Mesenteric fat pad (tissue), 1 donor: Measurements from ENCODE around the gene FNDC3B. TPM values are rescaled to one million over a fixed set of nuclear protein-coding genes. Genes with fewer than 3 reads are reported as not detected.
"Not testable (repeated sequence)": the region's sequence is repeated elsewhere in the genome, so short reads cannot be mapped to it uniquely, and the experiment has no call there.

ENCODE experiments used
- DNase-seq: peaks from one replicate; pipeline ENCODE4 v3.0.0-alpha.2; 2020; ENCODE audit warnings: low spot score
- total RNA-seq: library from RNA; stranded (reverse); fragmentation: NEBNext Ultra II Directional; extraction: Animal tissue kit (Norgen Biotek cat#: 25700); gene quantifications from one replicate; pipeline ENCODE4 v1.2.1, GENCODE V29; 2021
- donor health status: DM: yes; HTN: yes; CAD: no.

Gene FNDC3B
- total RNA-seq, 1 donor from 2014 or later = 258 TPM

GRCh38 chr3:172229462-172229861 lies 190.1 kb downstream of the FNDC3B start:
- no peak for DNase-seq

GRCh38 chr3:172231318-172231901 lies 192.0 kb downstream of the FNDC3B start:
- no peak for DNase-seq

- no peak for DNase-seq
These were observed 193.3 kb downstream of the FNDC3B start for GRCh38 chr3:172232579-172233212.

GRCh38 chr3:172233474-172234277 lies 194.3 kb downstream of the FNDC3B start:
- no peak for DNase-seq

GRCh38 chr3:172235698-172236097 lies 196.3 kb downstream of the FNDC3B start:
- no peak for DNase-seq

- DNase-seq = no peak
These were observed 197.7 kb downstream of the FNDC3B start for GRCh38 chr3:172236771-172237742.

GRCh38 chr3:172238188-172238587 lies 198.8 kb downstream of the FNDC3B start:
- DNase-seq = no peak

GRCh38 chr3:172239218-172239790 lies 199.9 kb downstream of the FNDC3B start:
- DNase-seq = no peak

GRCh38 chr3:172241405-172241804 lies 202.0 kb downstream of the FNDC3B start:
- no peak for DNase-seq

- DNase-seq = not testable (repeated sequence)
These were observed 203.1 kb downstream of the FNDC3B start for GRCh38 chr3:172242471-172242870.

- not testable (repeated sequence) for DNase-seq
These were observed 204.0 kb downstream of the FNDC3B start for GRCh38 chr3:172243376-172243775.

GRCh38 chr3:172244011-172244410 lies 204.6 kb downstream of the FNDC3B start:
- no peak for DNase-seq

- DNase-seq = no peak
These were observed 205.9 kb downstream of the FNDC3B start for GRCh38 chr3:172245241-172245640.

GRCh38 chr3:172246107-172246844 lies 206.9 kb downstream of the FNDC3B start:
- no peak for DNase-seq

- no peak for DNase-seq
These were observed 208.3 kb downstream of the FNDC3B start for GRCh38 chr3:172247525-172248274.

GRCh38 chr3:172249039-172249438 lies 209.7 kb downstream of the FNDC3B start:
- DNase-seq = no peak

- no peak for DNase-seq
These were observed 211.8 kb downstream of the FNDC3B start for GRCh38 chr3:172251211-172251610.

- DNase-seq = no peak
These were observed 213.8 kb downstream of the FNDC3B start for GRCh38 chr3:172253200-172253599.

- no peak for DNase-seq
These were observed 215.2 kb downstream of the FNDC3B start for GRCh38 chr3:172254542-172254941.
